Hematopoietic multipotent progenitor cell treated with erythropoietin and hydrocortisone succinate and interleukin-3 and kit ligand, for 15 days (in vitro differentiated cells): ENCODE data around the gene RTKN2.
A peak's percentile ranks its signal among the peaks of the same experiment; 100 is the strongest.
"Not testable (repeated sequence)": the region's sequence is repeated elsewhere in the genome, so short reads cannot be mapped to it uniquely, and the experiment has no call there.

ENCODE experiments used
- DNase-seq: peaks from one replicate; pipeline ENCODE4 v3.0.0-alpha.2; 2015; ENCODE audit warnings: low spot score

RTKN2 gene

GRCh38 chr10:62258926-62259325 lies 9.7 kb downstream of the RTKN2 start:
- DNase-seq = no peak

- DNase-seq = no peak
These were observed 14.9 kb downstream of the RTKN2 start for GRCh38 chr10:62253704-62254103.

- no peak for DNase-seq
These were observed 16.6 kb downstream of the RTKN2 start for GRCh38 chr10:62252051-62252450.

- no peak for DNase-seq
These were observed 17.9 kb downstream of the RTKN2 start for GRCh38 chr10:62250594-62251198.

GRCh38 chr10:62249957-62250356 lies 18.7 kb downstream of the RTKN2 start:
- no peak for DNase-seq

- no peak for DNase-seq
These were observed 20.2 kb downstream of the RTKN2 start for GRCh38 chr10:62248465-62248864.

- DNase-seq = peak; percentile 6
These were observed 23.7 kb downstream of the RTKN2 start for GRCh38 chr10:62244785-62245467.

- DNase-seq = no peak
These were observed 24.6 kb downstream of the RTKN2 start for GRCh38 chr10:62244088-62244487.

GRCh38 chr10:62243647-62243997 lies 25.0 kb downstream of the RTKN2 start:
- no peak for DNase-seq

- DNase-seq = not testable (repeated sequence)
These were observed 25.5 kb downstream of the RTKN2 start for GRCh38 chr10:62242965-62243646.

GRCh38 chr10:62241521-62241920 lies 27.1 kb downstream of the RTKN2 start:
- DNase-seq = not testable (repeated sequence)

- no peak for DNase-seq
These were observed 28.6 kb downstream of the RTKN2 start for GRCh38 chr10:62239994-62240393.

- DNase-seq = no peak
These were observed 29.8 kb downstream of the RTKN2 start for GRCh38 chr10:62238880-62239279.

- no peak for DNase-seq
These were observed 30.7 kb downstream of the RTKN2 start for GRCh38 chr10:62237966-62238365.

- no peak for DNase-seq
These were observed 31.1 kb downstream of the RTKN2 start for GRCh38 chr10:62237506-62237905.

- no peak for DNase-seq
These were observed 34.5 kb downstream of the RTKN2 start for GRCh38 chr10:62234077-62234605.

GRCh38 chr10:62233356-62234076 lies 35.1 kb downstream of the RTKN2 start:
- DNase-seq = no peak

- DNase-seq = no peak
These were observed 36.8 kb downstream of the RTKN2 start for GRCh38 chr10:62231805-62232204.

- DNase-seq = no peak
These were observed 37.3 kb downstream of the RTKN2 start for GRCh38 chr10:62231371-62231770.

- DNase-seq = no peak
These were observed 38.1 kb downstream of the RTKN2 start for GRCh38 chr10:62230344-62231121.

GRCh38 chr10:62225362-62225761 lies 43.3 kb downstream of the RTKN2 start:
- no peak for DNase-seq

- no peak for DNase-seq
These were observed 44.0 kb downstream of the RTKN2 start for GRCh38 chr10:62224606-62225005.
